Measurements from ENCODE around the gene PDE4D.
"Not testable (repeated sequence)": the region's sequence is repeated elsewhere in the genome, so short reads cannot be mapped to it uniquely, and the experiment has no call there.

Gene PDE4D

DNA sequence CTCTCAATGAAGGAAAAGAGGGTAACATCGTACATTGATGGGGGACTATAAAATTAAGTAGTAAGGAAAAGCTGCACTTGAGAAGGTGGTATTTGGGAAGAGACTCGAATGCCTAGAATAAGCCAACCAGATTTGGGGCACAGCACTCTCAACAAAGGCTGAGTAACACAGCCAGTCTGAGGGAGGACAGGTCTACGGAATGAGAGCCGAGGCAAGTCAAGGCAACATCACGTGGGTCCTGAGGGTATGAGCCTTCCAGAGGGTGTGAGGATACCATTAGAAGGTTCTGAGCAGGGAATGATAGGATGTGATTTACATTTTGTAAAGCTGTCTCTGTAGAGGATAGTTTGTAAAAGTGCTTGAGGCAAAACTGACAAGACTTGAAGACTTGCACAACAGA is 876.6 kb downstream of the PDE4D start:
- no peak for DNase-seq

- DNase-seq, result no peak
Measured at GRCh38 chr5:59008816-59009473, 884.6 kb downstream of the PDE4D start.

DNA sequence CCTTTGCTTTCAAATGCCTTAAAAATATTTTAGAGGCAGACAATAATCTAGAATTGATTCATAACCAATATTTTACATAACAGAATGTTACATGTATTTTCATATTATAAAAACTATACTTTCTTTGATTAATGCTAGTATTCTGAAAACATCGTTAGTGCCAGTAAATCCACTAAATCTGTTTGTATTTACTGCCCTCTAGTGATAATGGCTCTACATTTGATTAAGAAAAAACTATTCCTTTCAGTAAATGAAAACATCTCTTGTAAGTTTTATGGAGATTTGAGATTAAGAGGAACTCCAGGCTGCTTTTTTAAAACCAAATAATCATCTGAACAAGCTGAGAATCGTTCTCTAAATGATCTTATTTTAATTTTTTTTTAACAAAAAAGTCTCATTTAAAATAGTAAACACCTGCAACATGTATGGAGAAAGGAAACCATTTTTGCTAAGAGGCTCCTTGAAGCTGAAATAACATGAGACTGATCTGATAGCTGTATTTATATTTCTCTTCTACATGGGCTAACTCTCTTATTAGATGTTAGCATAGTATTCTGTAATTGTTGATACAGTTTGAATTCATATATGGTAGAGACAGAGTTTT is 886.0 kb downstream of the PDE4D start:
- no peak for DNase-seq

DNA sequence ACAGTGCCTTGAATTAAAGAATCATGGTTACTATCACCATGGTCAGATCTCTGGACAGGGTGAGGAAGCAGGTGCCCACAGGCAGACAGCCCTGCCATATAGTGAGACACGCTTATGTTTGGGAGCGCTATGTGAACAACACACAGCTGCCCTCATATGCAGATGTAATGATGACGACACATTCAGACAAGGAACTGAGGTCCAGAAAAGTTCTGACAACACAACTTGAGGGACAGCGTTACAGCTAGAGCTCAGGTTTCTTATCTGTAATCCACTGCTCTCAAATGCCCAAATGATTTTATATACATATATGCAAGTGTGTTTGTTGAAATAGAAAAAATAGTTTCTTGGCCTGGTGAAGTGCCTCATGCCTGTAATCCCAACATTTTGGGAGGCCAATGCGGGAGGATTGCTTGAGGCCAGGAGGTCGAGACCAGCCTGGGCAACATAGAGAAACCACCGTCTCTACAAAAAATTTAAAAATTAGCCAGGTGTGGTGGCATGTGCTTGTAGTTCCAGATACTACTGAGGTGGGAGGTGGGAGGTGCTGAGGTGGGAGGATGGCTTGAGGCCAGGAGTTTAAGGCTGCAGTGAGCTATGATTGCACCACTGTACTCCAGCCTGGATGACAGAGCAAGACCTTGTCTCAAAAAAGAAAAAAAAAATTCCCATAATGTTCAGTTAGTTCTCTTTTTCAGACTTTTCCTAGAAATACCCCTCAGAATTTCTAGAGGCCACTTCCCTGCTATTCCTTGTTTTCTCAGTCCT is 887.4 kb downstream of the PDE4D start:
- no peak for DNase-seq

GRCh38 chr5:59003641-59004040 is 889.9 kb downstream of the PDE4D start:
- no peak for DNase-seq

DNA sequence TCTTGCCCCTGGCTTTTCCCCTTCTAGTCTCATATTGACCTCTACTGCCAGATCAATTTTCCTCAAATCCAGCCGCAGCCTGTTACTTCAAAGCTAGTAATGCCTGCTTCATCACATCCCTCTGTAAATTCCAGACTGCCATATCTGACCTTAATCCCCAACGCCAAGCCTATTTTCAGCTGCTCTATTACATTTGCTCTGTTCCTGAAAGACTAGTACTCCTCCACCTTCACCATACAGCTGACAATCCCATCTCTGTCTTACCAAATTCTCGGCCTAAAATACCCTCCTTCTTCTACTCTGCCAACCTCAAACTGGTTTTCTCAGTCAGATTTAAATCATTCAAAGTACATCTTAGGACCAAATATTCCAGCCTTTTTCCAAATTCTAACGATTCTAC is 890.4 kb downstream of the PDE4D start:
- DNase-seq, result no peak

DNA sequence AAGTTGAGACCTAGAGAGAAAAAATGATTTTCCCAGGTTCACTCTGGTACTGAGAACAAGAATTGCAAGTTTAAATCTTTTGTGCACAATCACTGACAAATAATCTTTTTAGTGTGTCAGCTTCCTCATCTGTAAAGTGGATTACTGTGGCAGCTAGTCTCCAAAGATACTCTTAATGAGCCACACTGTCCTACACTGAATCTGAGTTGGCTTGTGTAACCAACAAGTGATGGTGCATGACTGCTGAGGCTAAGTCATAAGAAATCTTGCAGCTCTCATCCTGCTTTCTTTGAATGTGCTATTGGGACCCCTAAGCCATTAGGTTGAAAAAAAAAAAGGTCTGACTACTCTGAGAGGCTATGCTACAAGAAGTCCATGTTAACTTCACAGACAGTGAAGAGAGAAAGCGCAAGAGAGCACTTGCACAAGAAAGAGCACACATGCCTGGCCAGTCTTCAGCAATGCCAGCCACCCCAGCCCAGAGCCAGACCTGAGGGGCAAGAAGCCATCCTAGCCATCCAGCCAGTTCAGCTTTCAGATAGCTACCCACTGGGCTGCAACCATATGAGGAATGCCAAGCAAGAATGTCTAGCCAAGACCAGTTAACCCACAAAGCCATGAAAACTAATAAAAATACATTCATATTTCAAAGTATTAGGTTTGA is 891.2 kb downstream of the PDE4D start:
- no peak for DNase-seq

GRCh38 chr5:59001716-59002115 is 891.8 kb downstream of the PDE4D start:
- DNase-seq, result no peak

DNA sequence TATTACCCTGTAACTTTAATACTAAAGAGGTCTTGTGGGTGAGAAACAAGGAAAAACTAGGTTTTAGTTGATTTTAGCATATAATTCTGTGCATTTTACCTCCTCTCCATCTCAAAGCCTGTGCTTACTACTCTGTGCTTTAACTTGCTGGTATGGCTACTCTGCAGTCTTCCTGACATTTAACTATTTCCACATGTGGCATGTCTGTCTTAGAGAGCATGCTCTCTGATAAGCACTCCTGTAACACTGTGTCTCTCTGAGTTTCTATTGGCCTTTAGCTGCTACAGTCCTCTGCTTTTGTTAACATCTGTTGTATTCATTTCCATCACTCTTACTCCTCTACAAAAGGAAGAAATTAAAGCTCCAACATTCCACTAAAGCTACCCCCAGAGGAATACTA is 892.4 kb downstream of the PDE4D start:
- no peak for DNase-seq

DNA sequence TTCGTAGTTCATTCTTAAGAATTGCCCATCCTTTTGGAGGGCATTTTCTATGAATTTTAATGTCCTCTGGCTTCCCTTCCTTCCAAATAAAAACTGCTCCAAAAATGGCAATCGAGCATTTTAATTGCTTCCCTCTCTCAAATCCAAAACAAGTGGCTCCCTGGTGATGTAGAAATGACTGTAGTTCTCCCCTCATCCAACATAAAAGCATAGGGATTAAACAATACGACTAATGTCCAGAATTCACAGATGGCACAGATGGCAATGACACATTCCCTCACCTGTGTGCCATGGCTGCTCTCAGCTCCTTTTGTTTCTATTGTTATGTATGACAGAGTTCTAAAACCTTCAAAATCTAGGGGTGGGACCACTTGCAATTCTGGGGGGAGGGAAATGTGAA is 893.3 kb downstream of the PDE4D start:
- DNase-seq, result no peak

DNA sequence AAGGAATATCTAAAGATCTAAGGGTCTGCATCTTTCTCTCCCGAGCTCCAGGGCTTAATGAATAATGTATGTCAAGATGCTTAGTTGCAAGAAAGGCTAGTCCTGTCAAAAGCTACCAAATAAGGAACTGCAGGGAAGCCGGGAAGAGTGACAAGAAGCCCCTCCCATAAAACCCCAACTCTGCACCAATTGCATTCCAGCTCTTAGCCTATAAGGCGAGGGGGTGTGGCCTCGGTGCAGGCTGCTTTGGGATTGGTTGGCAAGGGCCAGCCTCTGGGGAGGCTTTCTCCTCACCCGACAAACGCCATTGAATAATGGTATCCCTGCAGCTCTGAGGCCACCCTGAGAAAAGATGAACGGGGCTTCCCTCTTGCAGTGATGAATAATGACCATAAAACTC is 893.7 kb downstream of the PDE4D start:
- DNase-seq, result no peak

- DNase-seq, result no peak
Measured at GRCh38 chr5:58998544-58998943, 895.0 kb downstream of the PDE4D start.

DNA sequence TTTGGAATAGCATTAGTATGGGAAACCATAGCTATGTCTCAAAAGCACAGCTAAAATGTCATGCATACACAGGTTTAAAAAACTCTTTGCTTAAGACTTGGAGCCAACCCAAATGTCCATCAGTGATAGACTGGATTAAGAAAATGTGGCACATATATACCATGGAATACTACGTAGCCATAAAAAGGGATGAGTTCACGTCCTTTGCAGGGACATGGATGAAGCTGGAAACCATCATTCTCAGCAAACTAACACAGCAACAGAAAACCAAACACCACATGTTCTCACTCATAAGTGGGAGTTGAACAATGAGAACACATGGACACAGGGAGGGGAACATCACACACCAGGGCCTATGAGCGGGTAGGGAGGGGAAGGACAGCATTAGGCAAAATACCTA is 897.7 kb downstream of the PDE4D start:
- DNase-seq, result not testable (repeated sequence)

DNA sequence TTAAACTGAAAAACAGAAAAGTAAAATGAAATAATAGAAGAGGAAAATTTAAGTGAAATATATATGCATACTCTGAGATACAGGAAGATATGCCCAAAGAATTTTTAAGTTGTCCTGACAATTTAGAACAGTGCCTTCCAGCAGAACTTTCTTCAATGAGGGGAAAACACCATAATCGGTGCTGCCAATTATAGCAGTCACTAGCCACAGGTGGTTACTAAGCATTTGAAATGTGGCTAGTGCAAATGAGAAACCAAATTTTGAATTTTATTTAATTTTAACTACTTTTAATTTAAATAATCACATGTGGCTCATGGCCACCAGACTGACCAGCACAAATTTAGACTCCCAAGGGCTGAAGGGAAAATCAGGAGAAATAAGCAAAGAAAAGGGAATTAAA is 900.1 kb downstream of the PDE4D start:
- DNase-seq, result no peak

GRCh38 chr5:58988938-58989337 is 904.6 kb downstream of the PDE4D start:
- no peak for DNase-seq

GRCh38 chr5:58987193-58987592 is 906.3 kb downstream of the PDE4D start:
- no peak for DNase-seq

DNA sequence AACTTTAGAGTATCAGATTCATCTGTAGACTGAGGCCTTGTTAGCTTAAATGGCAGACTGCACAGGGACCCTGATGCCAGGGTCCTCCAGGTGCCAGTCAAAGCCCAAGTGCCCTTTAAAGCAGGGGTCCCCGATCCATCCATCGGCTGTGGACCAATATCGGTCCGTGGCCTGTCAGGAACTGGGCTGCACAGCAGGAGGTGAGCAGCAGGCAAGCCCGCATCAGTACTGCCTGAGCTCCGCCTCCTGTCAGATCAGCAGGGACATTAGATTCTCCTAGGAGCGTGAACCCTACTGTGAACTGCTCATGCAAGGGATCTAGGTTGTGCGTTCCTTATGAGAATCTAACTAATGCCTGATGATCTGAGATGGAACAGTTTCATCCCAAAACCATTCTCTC is 907.2 kb downstream of the PDE4D start:
- DNase-seq, result no peak

DNA sequence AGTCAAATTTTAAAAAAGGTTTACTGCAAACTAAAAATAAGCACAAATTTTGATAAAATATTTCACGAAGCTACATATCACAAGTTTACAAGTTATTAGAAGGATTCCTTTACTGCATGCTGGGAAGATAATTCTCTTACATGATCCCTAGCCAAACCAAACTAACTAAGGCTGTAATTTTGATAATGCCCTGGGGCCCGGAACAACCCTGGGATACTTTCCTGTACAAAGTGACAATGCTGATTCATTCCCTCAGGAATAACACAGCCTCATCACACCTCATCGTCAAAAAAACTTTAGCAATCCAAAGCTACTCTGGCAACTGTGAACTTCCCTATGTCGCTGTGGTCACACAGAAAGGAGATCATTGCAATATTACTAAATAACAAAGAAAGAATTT is 907.8 kb downstream of the PDE4D start:
- no peak for DNase-seq

DNA sequence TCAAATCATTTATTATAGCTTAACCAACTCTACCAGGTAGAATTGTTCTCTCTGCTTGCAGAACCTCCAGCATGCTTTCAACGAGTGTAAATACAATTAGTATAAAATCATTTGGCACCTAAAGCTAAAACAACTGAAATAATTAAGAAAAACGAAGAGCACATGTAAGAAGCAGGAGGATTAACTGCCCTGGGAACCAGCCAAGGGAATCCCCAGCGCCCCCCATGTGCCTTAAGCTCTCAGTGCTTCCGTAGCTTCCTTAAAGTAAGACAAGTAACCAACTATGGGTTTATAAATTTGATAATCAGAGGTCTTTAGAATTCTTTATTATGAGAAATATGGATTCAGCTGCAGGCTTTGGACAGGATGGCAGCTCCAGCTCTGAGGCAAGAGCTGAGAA is 908.2 kb downstream of the PDE4D start:
- no peak for DNase-seq

DNA sequence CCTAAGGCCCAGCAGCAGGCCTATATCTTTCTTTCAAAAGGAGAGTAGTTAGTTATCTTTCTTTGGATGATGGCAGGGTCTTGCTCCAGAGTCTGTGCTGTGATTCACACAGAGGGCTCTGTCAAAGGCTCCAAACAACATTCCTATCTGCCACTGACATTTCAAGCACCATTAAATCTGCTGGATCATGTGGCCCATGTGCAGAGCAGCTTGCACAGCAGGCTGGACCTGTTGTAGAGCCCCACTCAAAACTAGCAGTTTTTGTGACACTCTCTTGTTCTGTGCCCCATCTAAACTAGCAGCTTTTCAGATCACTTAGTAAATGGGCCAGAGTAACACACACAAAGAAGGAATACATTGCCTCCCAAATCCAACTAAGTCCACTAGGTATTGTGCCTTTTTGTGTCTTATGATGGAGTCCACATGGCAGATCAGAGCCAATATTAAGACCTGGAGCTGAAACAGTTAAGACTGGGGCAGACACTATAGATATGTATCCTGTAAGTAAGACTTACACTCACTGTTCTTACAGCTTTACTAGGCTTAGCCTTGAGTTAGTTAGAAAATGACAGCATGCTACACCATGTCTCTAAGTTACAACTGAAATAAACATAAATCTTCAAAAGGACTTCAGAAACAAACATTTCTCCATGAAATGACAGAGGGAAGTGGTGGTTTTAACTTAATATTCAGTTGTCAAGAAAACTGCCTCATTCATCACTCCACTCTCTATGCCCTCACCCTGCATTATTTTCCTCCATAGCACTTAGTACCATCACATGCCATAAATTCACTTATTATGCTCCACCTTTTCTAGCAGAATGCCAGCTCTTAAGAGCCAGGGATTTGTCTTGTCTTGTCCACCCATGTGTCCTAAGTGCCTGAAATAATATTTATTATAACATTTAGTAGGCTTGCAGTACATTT is 909.7 kb downstream of the PDE4D start:
- DNase-seq, result no peak

GRCh38 chr5:58980890-58981289 is 912.6 kb downstream of the PDE4D start:
- DNase-seq, result no peak

- no peak for DNase-seq
Measured at GRCh38 chr5:58979090-58979489, 914.4 kb downstream of the PDE4D start.

- no peak for DNase-seq
Measured at GRCh38 chr5:58974601-58975000, 918.9 kb downstream of the PDE4D start.
